Measurements from ENCODE around the gene PEX11B. TPM values are rescaled to one million over a fixed set of nuclear protein-coding genes. Genes with fewer than 3 reads are reported as not detected.

Gene PEX11B
- total RNA-seq, 1 experiment from 2014 or later: 13.7 TPM

DNA sequence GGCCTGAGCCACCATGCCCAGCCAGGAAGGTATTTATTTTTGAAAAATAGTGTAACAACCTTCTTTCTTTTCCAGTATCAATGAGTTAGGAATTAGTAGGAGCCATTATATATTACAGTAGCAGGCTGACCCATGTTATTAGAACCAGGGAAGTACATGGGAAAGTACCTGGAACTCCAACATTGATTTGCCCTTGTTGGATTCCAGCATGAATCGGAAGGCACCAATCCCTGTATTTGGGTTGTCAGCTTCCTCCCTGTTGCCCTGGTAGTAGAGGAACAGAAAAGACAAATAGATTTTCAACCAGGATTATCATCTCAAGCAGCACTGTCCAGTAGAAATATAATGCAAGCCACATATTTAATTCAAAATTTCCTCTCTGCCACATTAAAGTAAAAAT is 18.9 kb upstream of the PEX11B start:
- no peak overlapping the region for H2AFZ ChIP-seq (ENCODE audit: low read length)
- no CpG with 5 or more reads among the region's 1 CpG for WGBS (ENCODE audit: extremely low coverage, insufficient read length, low lambda C conversion rate)
- no peak overlapping the region for H2AK5ac ChIP-seq (ENCODE audit: insufficient read length, low read length)
- no peak overlapping the region for H2BK20ac ChIP-seq (ENCODE audit: low read depth, low read length, poor library complexity, severe bottlenecking)
- no peaks in the 10 kb centered on the region for H3K9me3 ChIP-seq (ENCODE audit: control insufficient read depth, low read depth, low read length)
- no peak overlapping the region for H4K5ac ChIP-seq (ENCODE audit: insufficient read length, low read depth, low read length)
- no peak overlapping the region for H3K56ac ChIP-seq (ENCODE audit: insufficient read length, low read depth, low read length)
- no peak overlapping the region for H3K14ac ChIP-seq (ENCODE audit: insufficient read depth, low read length)
- Mint-ChIP-seq H3K4me3 (no peak overlapping the region), H3K9me3 (no peaks in the 10 kb centered on the region), H3K27me3 (ENCODE audit: low read depth) (no peaks in the 10 kb centered on the region), H3K36me3 (ENCODE audit: insufficient read depth in 1 of 3, low read depth in 3 of 3) (no peaks in the 10 kb centered on the region; a peak in 1 of 7 replicates), H3K27ac (no peak overlapping the region; a peak in 1 of 7 replicates), H3K4me1 (peaks cover 16 to 19% of the 10 kb centered on the region in 2 experiments)
- H4K8ac ChIP-seq (replicated peaks; ENCODE audit: insufficient read length, low read depth, low read length): no peak overlapping the region
- no peak overlapping the region for H2BK5ac ChIP-seq (ENCODE audit: insufficient read length, low read length)
- H3K27ac ChIP-seq (ENCODE audit: insufficient read length, low read depth, low read length): no peak overlapping the region
- no peaks in the 10 kb centered on the region for H3K79me1 ChIP-seq (ENCODE audit: insufficient read depth, low read depth, low read length, poor library complexity, severe bottlenecking)
- H3K27me3 ChIP-seq (ENCODE audit: insufficient read depth, low read length): no peaks in the 10 kb centered on the region
- H3K4me1 ChIP-seq (ENCODE audit: insufficient read depth, low read length): no peaks in the 10 kb centered on the region
- no peak overlapping the region for H3K23ac ChIP-seq (ENCODE audit: insufficient read length, low read depth, low read length)
- no peak overlapping the region for H3K4ac ChIP-seq (ENCODE audit: low read depth, low read length)
- H3K18ac ChIP-seq (ENCODE audit: insufficient read length, low read depth, low read length): no peak overlapping the region
- no peaks in the 10 kb centered on the region for H3K79me2 ChIP-seq (ENCODE audit: insufficient read depth, low read length)
- TF ChIP-seq, protein P1, sequence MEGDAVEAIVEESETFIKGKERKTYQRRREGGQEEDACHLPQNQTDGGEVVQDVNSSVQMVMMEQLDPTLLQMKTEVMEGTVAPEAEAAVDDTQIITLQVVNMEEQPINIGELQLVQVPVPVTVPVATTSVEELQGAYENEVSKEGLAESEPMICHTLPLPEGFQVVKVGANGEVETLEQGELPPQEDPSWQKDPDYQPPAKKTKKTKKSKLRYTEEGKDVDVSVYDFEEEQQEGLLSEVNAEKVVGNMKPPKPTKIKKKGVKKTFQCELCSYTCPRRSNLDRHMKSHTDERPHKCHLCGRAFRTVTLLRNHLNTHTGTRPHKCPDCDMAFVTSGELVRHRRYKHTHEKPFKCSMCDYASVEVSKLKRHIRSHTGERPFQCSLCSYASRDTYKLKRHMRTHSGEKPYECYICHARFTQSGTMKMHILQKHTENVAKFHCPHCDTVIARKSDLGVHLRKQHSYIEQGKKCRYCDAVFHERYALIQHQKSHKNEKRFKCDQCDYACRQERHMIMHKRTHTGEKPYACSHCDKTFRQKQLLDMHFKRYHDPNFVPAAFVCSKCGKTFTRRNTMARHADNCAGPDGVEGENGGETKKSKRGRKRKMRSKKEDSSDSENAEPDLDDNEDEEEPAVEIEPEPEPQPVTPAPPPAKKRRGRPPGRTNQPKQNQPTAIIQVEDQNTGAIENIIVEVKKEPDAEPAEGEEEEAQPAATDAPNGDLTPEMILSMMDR (conservative IDR thresholded peaks at IDR 0.05): no peak
- no peak overlapping the region for H2BK15ac ChIP-seq (ENCODE audit: low read depth, low read length)
- H3T11ph ChIP-seq (ENCODE audit: low read length): no peak overlapping the region
- no peaks in the 10 kb centered on the region for H4K20me1 ChIP-seq (ENCODE audit: control insufficient read depth, insufficient read depth, insufficient read length)
- H2BK12ac ChIP-seq (ENCODE audit: insufficient read length, low read depth, low read length): no peak overlapping the region
- no peak overlapping the region for H3K4me2 ChIP-seq (ENCODE audit: insufficient read depth, insufficient read length, low read length)
- no peak overlapping the region for H3K9ac ChIP-seq (ENCODE audit: extremely low read depth, insufficient read length, low read length)
- H3K23me2 ChIP-seq (ENCODE audit: insufficient read length, low read depth, low read length, poor library complexity, severe bottlenecking): no peaks in the 10 kb centered on the region
- no peak for DNase-seq
- H2BK120ac ChIP-seq (ENCODE audit: low read depth, low read length, poor library complexity, severe bottlenecking): no peak overlapping the region
- no peak overlapping the region for H4K91ac ChIP-seq (ENCODE audit: insufficient read length, low read depth, low read length)

All from H9 (cell line).